ENCODE data around the gene DSCAML1.

DSCAML1 gene

DNA sequence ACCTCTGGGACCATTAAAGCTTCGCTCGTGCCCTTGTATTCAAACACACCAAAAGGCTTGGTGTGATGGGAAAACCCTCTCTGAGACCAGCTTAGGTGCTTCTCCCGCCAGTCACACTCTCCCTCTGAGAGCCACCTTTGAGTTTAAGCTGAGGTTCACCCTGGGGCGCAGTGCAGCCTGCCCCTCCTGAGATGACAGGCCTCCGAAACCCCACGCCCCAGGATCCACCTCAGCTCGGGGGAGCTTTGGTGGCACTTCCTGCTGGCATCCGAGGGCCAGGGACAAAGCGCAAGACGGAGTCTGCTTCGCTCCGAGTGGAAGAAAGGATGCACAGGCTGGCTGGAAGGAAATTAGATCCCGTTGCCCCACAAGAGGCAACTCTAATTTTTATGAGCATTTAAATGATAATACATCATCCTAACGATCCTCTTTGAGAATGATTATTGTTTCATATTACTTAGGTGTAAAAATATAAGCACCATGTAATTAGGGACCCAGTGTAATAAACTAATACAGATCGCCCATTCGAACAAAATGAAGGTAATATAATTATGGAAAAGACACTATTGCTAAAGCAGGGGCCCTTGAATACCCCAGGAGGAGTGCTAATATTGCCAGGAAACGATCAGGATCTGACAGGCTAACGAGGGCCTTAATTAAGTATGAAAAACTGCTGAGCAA, 334.7 kb downstream of the DSCAML1 start:
- Histone ChIP-seq H3K27ac (no peak overlapping the region), H3K9me3 (ENCODE audit: severe bottlenecking) (no peaks in the 10 kb centered on the region), H3K36me3 (no peaks in the 10 kb centered on the region), H3K27me3 (ENCODE audit: insufficient read depth, low read depth, severe bottlenecking) (no peaks in the 10 kb centered on the region), H3K4me3 (ENCODE audit: low read depth, low read length) (no peak overlapping the region)
- no peak for DNase-seq
- TF ChIP-seq, protein P1, sequence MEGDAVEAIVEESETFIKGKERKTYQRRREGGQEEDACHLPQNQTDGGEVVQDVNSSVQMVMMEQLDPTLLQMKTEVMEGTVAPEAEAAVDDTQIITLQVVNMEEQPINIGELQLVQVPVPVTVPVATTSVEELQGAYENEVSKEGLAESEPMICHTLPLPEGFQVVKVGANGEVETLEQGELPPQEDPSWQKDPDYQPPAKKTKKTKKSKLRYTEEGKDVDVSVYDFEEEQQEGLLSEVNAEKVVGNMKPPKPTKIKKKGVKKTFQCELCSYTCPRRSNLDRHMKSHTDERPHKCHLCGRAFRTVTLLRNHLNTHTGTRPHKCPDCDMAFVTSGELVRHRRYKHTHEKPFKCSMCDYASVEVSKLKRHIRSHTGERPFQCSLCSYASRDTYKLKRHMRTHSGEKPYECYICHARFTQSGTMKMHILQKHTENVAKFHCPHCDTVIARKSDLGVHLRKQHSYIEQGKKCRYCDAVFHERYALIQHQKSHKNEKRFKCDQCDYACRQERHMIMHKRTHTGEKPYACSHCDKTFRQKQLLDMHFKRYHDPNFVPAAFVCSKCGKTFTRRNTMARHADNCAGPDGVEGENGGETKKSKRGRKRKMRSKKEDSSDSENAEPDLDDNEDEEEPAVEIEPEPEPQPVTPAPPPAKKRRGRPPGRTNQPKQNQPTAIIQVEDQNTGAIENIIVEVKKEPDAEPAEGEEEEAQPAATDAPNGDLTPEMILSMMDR (IDR thresholded peaks at IDR 0.05; ENCODE audit: low read depth, low read length), result no peak

DNA sequence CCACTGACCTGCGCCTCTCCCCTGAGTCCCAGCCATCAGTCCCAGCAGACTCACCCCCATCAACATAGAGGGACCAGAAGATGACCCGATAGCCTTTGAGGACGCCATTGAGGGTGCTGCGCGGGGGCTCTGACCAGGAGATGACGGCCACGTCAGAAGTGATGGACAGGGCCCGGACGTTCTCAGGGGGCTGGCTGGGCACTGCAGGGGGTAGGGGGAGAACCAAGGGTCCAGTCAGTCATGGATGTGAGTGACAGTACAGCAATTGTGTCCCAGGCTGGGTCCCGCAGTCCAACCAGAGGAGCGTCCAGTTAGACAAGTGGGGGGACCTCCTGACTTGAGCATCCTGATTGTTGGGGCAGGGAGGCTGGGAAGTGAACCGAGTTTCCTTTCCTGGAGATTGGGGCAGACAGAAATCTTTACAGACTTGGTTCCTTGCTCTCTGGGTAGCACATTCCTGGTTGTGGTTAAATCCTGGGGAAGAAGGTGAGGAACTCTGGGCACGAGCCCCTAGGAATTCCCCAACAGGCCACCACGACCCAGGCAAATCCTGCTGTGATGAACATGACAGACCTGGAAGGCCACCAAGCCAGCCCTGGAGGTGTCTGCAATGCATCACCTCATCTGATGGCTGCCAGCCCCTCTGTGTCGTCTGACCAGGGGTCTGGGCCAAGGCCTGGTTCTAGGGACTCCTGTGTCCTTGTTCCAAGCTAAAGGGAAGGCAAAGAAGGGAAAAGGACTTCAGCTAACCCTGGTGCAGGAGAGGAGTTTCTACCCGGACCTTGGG, 335.4 kb downstream of the DSCAML1 start:
- no peaks in the 10 kb centered on the region for H3K36me3 ChIP-seq
- no peak overlapping the region for H3K4me3 ChIP-seq (ENCODE audit: low read depth, low read length)
- no peaks in the 10 kb centered on the region for H3K9me3 ChIP-seq (ENCODE audit: severe bottlenecking)
- no peak for DNase-seq
- H3K27ac ChIP-seq, result no peak overlapping the region
- TF ChIP-seq, protein P1 (IDR thresholded peaks at IDR 0.05; ENCODE audit: low read depth, low read length), result no peak
- H3K27me3 ChIP-seq (ENCODE audit: insufficient read depth, low read depth, severe bottlenecking), result no peaks in the 10 kb centered on the region

DNA sequence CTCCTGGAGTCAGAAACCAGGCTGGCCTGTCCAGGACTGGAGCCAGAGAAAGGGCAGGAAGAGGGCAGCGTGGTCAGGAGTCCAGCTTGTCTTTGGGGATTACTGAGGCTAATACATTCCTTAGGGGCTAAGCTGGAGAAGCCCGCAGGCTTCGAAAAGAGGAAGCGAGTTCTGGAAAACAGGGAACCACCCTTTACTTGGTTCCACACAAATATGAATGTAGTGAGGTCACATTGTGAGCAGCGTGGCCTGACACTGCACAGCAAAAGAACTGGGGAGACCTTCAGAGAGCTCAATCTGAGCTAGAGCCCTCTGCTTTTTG, 337.1 kb downstream of the DSCAML1 start:
- Histone ChIP-seq H3K36me3 (no peaks in the 10 kb centered on the region), H3K9me3 (ENCODE audit: severe bottlenecking) (no peaks in the 10 kb centered on the region), H3K4me3 (ENCODE audit: low read depth, low read length) (no peak overlapping the region), H3K27me3 (ENCODE audit: insufficient read depth, low read depth, severe bottlenecking) (no peaks in the 10 kb centered on the region), H3K27ac (peak overlapping the region; percentile 52)
- DNase-seq, result peak; percentile 63
- TF ChIP-seq, protein P1 (IDR thresholded peaks at IDR 0.05; ENCODE audit: low read depth, low read length), result no peak

DNA sequence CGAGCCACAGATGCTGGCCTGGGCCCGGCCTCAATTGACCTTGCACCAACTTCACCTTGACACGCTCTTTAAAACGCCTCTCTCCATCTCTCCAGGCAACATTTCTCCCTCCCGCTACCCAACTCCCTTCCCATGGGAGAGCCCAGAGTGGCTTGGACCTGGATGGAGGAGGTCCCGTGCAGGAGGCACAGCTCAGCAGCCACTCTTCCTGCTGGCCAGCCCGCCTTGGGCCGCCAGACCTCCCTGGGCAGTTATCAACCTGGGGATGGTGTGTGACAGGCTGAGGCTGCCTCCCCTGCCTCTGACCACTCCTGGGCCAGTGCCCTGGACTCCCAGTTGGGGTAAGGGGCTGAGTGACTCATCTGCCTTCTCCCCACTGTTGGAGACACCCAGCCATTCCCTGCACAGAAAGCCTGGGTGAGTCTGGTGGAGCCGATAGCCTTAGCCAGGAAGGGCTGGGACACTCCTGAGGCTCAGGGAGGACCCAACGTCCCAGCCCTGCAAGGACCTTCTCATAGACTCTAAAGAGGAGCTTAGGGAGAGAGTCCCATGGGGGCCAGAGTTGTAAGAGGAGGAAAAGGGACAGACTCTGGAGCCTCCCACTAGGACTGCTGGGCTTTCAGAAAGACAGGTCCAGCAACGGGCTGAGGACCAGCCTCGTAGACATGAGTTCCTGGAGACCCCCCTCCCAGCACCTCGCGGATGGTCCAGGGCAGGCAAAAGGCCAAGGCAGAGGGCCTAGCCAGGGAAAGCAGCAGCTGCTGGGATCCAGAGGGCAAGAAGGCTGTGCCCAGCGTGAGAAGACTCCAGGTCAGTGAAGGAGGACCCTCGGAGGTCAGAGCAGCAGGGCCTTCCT, 337.7 kb downstream of the DSCAML1 start:
- Histone ChIP-seq H3K27ac (peak overlapping the region; percentile 52), H3K4me3 (ENCODE audit: low read depth, low read length) (no peak overlapping the region), H3K27me3 (ENCODE audit: insufficient read depth, low read depth, severe bottlenecking) (no peaks in the 10 kb centered on the region), H3K36me3 (no peaks in the 10 kb centered on the region), H3K9me3 (ENCODE audit: severe bottlenecking) (peaks cover 2% of the 10 kb centered on the region)
- DNase-seq, result no peak
- TF ChIP-seq, protein P1 (IDR thresholded peaks at IDR 0.05; ENCODE audit: low read depth, low read length), result no peak

DNA sequence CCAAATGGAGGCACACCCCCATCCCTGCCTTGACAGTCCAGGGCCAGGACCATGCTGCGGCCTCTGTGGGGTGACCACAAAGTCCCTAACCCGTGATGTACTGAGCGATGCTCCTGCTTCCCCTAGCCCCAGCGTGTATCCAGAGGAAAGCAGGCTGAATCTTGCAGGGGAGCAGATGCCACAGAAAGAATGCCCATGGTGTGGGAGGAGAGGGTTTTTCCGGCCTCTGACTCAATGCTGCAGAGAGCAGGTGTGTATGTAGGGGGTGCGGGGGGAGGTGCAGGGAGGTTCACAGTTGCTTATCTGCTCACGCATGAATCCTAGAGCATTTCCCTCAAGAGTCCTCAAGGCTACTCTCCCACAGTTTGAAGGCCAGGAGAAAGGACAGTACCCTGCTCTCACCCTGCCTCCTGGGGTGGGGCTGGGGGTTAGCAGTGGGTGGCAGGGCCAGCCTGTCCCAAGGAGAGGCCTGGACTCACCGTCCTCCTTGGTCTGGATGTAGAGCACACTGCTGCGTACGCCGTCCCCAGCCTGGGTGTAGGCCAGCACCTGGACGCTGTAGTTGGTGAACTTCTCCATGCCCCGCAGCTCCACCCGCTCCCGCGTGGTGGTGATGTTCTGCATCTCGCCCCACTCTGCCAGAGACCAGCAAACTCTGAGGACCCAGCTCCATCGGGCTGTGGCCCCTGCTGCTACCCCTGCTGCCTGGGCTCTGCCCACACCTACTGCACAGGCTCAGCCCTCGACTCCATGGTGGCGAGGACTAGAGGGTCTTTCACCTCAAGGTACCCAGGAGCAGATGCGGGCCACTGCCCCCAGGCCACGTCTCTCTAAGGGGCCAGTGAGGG, 338.5 kb downstream of the DSCAML1 start:
- no peak overlapping the region for H3K4me3 ChIP-seq (ENCODE audit: low read depth, low read length)
- peak; percentile 47 for DNase-seq
- no peaks in the 10 kb centered on the region for H3K27me3 ChIP-seq (ENCODE audit: insufficient read depth, low read depth, severe bottlenecking)
- H3K9me3 ChIP-seq (ENCODE audit: severe bottlenecking), result peaks cover 7% of the 10 kb centered on the region
- peak overlapping the region; percentile 84 for H3K27ac ChIP-seq
- H3K36me3 ChIP-seq, result no peaks in the 10 kb centered on the region
- TF ChIP-seq, protein P1 (IDR thresholded peaks at IDR 0.05; ENCODE audit: low read depth, low read length), result no peak

Measured in WERI-Rb-1 (cell line).